Fibroblast of skin of right biceps (primary cell): ENCODE results near the gene USP26.
"Not testable (repeated sequence)": the region's sequence is repeated elsewhere in the genome, so short reads cannot be mapped to it uniquely, and the experiment has no call there.

ENCODE experiments used
- DNase-seq: peaks from one replicate; pipeline ENCODE4 v3.0.0-alpha.2; 2013

The USP26 gene

GRCh38 chrX:133007458-133007857, 89.5 kb downstream of the USP26 start:
- DNase-seq = no peak

GRCh38 chrX:133005616-133006015, 91.3 kb downstream of the USP26 start:
- DNase-seq = no peak

GRCh38 chrX:133005042-133005441, 91.9 kb downstream of the USP26 start:
- DNase-seq = peak; percentile 25

- no peak for DNase-seq
Observed at GRCh38 chrX:132999209-132999608, 97.7 kb downstream of the USP26 start.

- DNase-seq = no peak
Observed at GRCh38 chrX:132990835-132991234, 106.1 kb downstream of the USP26 start.

- no peak for DNase-seq
Observed at GRCh38 chrX:132986556-132986955, 110.4 kb downstream of the USP26 start.

- no peak for DNase-seq
Observed at GRCh38 chrX:132984058-132984650, 112.8 kb downstream of the USP26 start.

- DNase-seq = no peak
Observed at GRCh38 chrX:132983496-132983895, 113.4 kb downstream of the USP26 start.

GRCh38 chrX:132980035-132980434, 116.9 kb downstream of the USP26 start:
- not testable (repeated sequence) for DNase-seq
